Measurements from ENCODE around the gene LRRC4C. TPM values are rescaled to one million over a fixed set of nuclear protein-coding genes. Genes with fewer than 3 reads are reported as not detected.

The LRRC4C gene
- total and polyA plus RNA-seq, 2 donors (not counting 3 experiments of a cell fraction or from before 2014, with no cell fraction given): not detected

DNA sequence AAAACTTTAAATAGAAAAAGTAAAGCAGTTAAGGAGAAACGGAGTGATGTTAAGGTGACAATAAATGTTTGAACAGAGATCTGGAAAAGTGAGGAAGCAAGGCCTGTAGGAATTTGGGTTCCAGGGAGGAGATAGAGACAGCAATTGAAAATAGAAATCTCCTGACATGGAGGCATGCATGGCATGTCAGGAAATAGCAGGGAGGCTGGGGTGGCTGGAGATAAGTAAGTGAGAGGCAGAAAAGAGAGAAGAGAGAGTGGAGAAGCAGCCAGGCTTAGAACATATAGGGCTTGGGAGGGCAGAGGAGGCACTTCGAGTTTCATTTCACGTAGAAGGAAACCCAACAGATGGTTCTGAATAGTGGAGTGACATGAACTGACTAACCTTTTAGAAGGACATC, 185.5 kb downstream of the LRRC4C start:
- TF ChIP-seq, protein P1, sequence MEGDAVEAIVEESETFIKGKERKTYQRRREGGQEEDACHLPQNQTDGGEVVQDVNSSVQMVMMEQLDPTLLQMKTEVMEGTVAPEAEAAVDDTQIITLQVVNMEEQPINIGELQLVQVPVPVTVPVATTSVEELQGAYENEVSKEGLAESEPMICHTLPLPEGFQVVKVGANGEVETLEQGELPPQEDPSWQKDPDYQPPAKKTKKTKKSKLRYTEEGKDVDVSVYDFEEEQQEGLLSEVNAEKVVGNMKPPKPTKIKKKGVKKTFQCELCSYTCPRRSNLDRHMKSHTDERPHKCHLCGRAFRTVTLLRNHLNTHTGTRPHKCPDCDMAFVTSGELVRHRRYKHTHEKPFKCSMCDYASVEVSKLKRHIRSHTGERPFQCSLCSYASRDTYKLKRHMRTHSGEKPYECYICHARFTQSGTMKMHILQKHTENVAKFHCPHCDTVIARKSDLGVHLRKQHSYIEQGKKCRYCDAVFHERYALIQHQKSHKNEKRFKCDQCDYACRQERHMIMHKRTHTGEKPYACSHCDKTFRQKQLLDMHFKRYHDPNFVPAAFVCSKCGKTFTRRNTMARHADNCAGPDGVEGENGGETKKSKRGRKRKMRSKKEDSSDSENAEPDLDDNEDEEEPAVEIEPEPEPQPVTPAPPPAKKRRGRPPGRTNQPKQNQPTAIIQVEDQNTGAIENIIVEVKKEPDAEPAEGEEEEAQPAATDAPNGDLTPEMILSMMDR (IDR thresholded peaks at IDR 0.05; ENCODE audit: extremely low read depth in 1 of 2, insufficient read depth in 1 of 2, low read depth in 1 of 2, low read length in 2 of 2): no peak
- no peak for TF ChIP-seq GATA2 (IDR thresholded peaks at IDR 0.05; ENCODE audit: insufficient read depth, insufficient read length, low read depth, low read length)
- TF ChIP-seq JUN (IDR thresholded peaks at IDR 0.05; ENCODE audit: borderline replicate concordance, insufficient read depth, insufficient read length, low read depth): no peak
- TF ChIP-seq MYC (IDR thresholded peaks at IDR 0.05; ENCODE audit: low read depth, low read length): no peak
- no peak for TF ChIP-seq POLR2AphosphoS5 (IDR thresholded peaks at IDR 0.05; ENCODE audit: insufficient read depth, low read depth, low read length)
- no peak for TF ChIP-seq POLR2A (IDR thresholded peaks at IDR 0.05; ENCODE audit: low read depth, low read length)
- TF ChIP-seq EZH2 (IDR thresholded peaks at IDR 0.05; ENCODE audit: borderline replicate concordance, low read depth, low read length, severe bottlenecking): no peak
- no peak for TF ChIP-seq FOS (IDR thresholded peaks at IDR 0.05; ENCODE audit: borderline replicate concordance, insufficient read depth, low read length)
- TF ChIP-seq, protein P2, sequence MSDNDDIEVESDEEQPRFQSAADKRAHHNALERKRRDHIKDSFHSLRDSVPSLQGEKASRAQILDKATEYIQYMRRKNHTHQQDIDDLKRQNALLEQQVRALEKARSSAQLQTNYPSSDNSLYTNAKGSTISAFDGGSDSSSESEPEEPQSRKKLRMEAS (IDR thresholded peaks at IDR 0.05; ENCODE audit: insufficient read depth, insufficient read length): no peak
- Histone ChIP-seq H3K27ac (ENCODE audit: insufficient read depth, low read depth, low read length) (no peak overlapping the region), H3K9me3 (replicated peaks; ENCODE audit: control insufficient read depth, insufficient read depth, low read length) (no peaks in the 10 kb centered on the region), H2AFZ (ENCODE audit: low read depth, low read length) (no peak overlapping the region), H3K79me2 (ENCODE audit: control insufficient read depth, insufficient read depth, low read length) (no peaks in the 10 kb centered on the region), H3K4me2 (ENCODE audit: insufficient read depth, low read length) (no peak overlapping the region), H3K9ac (replicated peaks; ENCODE audit: extremely low read depth, insufficient read depth, low read length) (no peak overlapping the region), H3K4me3 (replicated peaks in 1 of 3; ENCODE audit: insufficient read depth in 1 of 3, low read depth in 1 of 3, low read length in 3 of 3) (no peak overlapping the region), H3K4me1 (ENCODE audit: control insufficient read depth, extremely low read depth, insufficient read depth, low read length) (no peaks in the 10 kb centered on the region), H3K9me1 (replicated peaks; ENCODE audit: control insufficient read depth, extremely low read depth, insufficient read depth, low read length) (no peaks in the 10 kb centered on the region), H3K27me3 (ENCODE audit: control insufficient read depth in 2 of 2, insufficient read depth in 2 of 2, low read length in 2 of 2) (no peaks in the 10 kb centered on the region), H3K36me3 (ENCODE audit: control insufficient read depth in 2 of 2, extremely low read depth in 1 of 2, insufficient read depth in 2 of 2, low read length in 2 of 2) (no peaks in the 10 kb centered on the region), H4K20me1 (replicated peaks; ENCODE audit: control insufficient read depth, extremely low read depth, insufficient read depth, low read length) (no peaks in the 10 kb centered on the region)
- dilution Hi-C loops (cut with MboI; ENCODE audit: extremely low pct_ligation_motif_present, low sequenced_read_pairs) (no loop called here), intact Hi-C loops (cut with micrococcal nuclease) (no loop called here)
- no peak for DNase-seq (ENCODE audit: low read depth, low spot score)
- no TSS peak for BruUV-seq (replicated peaks)
- FAIRE-seq: no peak
- CTCF ChIA-PET: no interaction called here
- POLR2A ChIA-PET: no interaction called here

Measured in endothelial cell of umbilical vein (primary cell).